ENCODE data around the gene PPT2.

The PPT2 gene

GRCh38 chr6:32195652-32195901, 41.6 kb downstream of the PPT2 start:
- TF ChIP-seq CTCF (IDR thresholded peaks at IDR 0.05; ENCODE audit: low read length, missing control alignments): peak; percentile 34
- peak overlapping the region; percentile 72 for H3K4me3 ChIP-seq (replicated peaks; ENCODE audit: low read depth, low read length)
- peak; percentile 100 for DNase-seq (ENCODE audit: low read depth)

GRCh38 chr6:32195902-32196681, 42.2 kb downstream of the PPT2 start:
- H3K4me3 ChIP-seq (replicated peaks; ENCODE audit: low read depth, low read length): peak overlapping the region; percentile 72
- TF ChIP-seq CTCF (IDR thresholded peaks at IDR 0.05; ENCODE audit: low read length, missing control alignments): no peak
- peak; percentile 99 for DNase-seq (ENCODE audit: low read depth)

- DNase-seq (ENCODE audit: low read depth): peak; percentile 38
- peak overlapping the region; percentile 72 for H3K4me3 ChIP-seq (replicated peaks; ENCODE audit: low read depth, low read length)
- no peak for TF ChIP-seq CTCF (IDR thresholded peaks at IDR 0.05; ENCODE audit: low read length, missing control alignments)
These were observed 43.0 kb downstream of the PPT2 start for GRCh38 chr6:32196682-32197616.

GRCh38 chr6:32198345-32198696, 44.4 kb downstream of the PPT2 start:
- DNase-seq (ENCODE audit: low read depth): no peak
- TF ChIP-seq CTCF (IDR thresholded peaks at IDR 0.05; ENCODE audit: low read length, missing control alignments): no peak
- H3K4me3 ChIP-seq (replicated peaks; ENCODE audit: low read depth, low read length): no peak overlapping the region

GRCh38 chr6:32198866-32199265, 44.9 kb downstream of the PPT2 start:
- no peak overlapping the region for H3K4me3 ChIP-seq (replicated peaks; ENCODE audit: low read depth, low read length)
- DNase-seq (ENCODE audit: low read depth): no peak
- no peak for TF ChIP-seq CTCF (IDR thresholded peaks at IDR 0.05; ENCODE audit: low read length, missing control alignments)

- no peak for TF ChIP-seq CTCF (IDR thresholded peaks at IDR 0.05; ENCODE audit: low read length, missing control alignments)
- no peak overlapping the region for H3K4me3 ChIP-seq (replicated peaks; ENCODE audit: low read depth, low read length)
- DNase-seq (ENCODE audit: low read depth): no peak
These were observed 47.0 kb downstream of the PPT2 start for GRCh38 chr6:32200711-32201475.
